ENCODE data around the gene GNB1L. TPM values are rescaled to one million over a fixed set of nuclear protein-coding genes. Genes with fewer than 3 reads are reported as not detected.
A peak's percentile ranks its signal among the peaks of the same experiment; 100 is the strongest.

The GNB1L gene
- total and polyA plus RNA-seq, 9 of the 15 experiments (the other 6 are each of a cell fraction or from before 2014, with no cell fraction given) = 0.56 to 50.5 (median 10.2) TPM

DNA sequence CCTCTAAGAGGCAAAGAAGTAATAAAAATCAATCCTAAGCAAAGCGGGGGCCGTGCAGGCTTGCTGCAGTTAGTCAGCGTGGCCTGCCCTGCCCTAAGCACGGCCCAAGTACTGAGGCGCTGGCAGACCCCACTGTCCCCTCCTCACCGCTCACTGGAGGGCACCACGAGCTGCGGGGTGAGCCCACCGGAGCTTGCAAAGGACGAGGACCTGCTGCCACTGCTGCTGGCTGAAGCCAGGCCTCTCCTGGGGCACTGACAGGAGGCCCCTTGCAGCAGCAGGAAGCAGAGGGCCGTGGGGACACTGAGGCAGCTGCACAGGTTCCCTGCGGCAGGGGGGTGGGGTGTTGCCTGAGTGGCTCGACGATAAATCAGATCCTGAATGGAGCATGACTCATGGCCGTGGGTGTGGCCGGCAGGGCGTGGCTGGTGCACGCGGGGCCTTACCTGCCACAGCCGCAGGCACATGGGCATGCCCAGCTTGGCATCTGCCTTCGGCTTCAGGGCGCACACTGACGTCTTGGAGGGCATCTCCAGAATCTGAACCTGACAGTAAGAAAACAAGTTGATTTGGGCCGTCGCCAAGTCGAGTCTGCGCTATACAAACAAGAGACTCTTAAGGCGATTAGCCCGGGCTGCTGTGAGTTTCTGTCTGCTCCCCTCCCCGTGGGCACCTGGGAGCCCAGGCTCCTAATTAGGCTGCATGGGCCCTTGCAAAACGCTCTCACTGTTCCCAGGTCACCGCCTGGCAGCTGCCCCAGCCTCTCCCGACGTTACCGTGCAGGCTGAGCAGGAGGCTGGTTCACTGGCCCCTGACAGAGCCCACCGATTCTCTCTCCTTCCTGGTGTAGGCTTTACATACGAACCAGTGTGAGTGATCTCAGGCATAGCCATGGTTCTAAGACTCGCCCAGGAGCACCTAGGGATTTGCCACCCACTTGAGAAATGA, 48.2 kb downstream of the GNB1L start (continued):
- peak in 1 of 2 experiments; percentile 67; a peak in 1 of 4 replicates for TF ChIP-seq TEAD1 (CRISPR knock-in tag; IDR thresholded peaks at IDR 0.05)
- TF ChIP-seq ZNF444 (CRISPR knock-in tag; IDR thresholded peaks at IDR 0.05) = no peak
- TF ChIP-seq MYBL2 (IDR thresholded peaks at IDR 0.05; ENCODE audit: low read depth) = no peak
- no peak for TF ChIP-seq MYBL2 (CRISPR knock-in tag; IDR thresholded peaks at IDR 0.05; ENCODE audit: borderline replicate concordance)
- TF ChIP-seq BRD4 (IDR thresholded peaks at IDR 0.05) = no peak
- TF ChIP-seq BCL6 (CRISPR knock-in tag; IDR thresholded peaks at IDR 0.05) = no peak
- peak; percentile 100 for TF ChIP-seq SMARCB1 (IDR thresholded peaks at IDR 0.05; ENCODE audit: insufficient read length, low read depth)
- no peak for TF ChIP-seq ZNF507 (tag; conservative IDR thresholded peaks at IDR 0.05)
- no peak for TF ChIP-seq PHTF2 (CRISPR knock-in tag; IDR thresholded peaks at IDR 0.05)
- TF ChIP-seq, protein P1, sequence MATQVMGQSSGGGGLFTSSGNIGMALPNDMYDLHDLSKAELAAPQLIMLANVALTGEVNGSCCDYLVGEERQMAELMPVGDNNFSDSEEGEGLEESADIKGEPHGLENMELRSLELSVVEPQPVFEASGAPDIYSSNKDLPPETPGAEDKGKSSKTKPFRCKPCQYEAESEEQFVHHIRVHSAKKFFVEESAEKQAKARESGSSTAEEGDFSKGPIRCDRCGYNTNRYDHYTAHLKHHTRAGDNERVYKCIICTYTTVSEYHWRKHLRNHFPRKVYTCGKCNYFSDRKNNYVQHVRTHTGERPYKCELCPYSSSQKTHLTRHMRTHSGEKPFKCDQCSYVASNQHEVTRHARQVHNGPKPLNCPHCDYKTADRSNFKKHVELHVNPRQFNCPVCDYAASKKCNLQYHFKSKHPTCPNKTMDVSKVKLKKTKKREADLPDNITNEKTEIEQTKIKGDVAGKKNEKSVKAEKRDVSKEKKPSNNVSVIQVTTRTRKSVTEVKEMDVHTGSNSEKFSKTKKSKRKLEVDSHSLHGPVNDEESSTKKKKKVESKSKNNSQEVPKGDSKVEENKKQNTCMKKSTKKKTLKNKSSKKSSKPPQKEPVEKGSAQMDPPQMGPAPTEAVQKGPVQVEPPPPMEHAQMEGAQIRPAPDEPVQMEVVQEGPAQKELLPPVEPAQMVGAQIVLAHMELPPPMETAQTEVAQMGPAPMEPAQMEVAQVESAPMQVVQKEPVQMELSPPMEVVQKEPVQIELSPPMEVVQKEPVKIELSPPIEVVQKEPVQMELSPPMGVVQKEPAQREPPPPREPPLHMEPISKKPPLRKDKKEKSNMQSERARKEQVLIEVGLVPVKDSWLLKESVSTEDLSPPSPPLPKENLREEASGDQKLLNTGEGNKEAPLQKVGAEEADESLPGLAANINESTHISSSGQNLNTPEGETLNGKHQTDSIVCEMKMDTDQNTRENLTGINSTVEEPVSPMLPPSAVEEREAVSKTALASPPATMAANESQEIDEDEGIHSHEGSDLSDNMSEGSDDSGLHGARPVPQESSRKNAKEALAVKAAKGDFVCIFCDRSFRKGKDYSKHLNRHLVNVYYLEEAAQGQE (IDR thresholded peaks at IDR 0.05; ENCODE audit: borderline replicate concordance) = peak; percentile 50; the same call in 1 of the 2 replicates
- TF ChIP-seq, protein P1 (CRISPR knock-in tag; IDR thresholded peaks at IDR 0.05; ENCODE audit: low read depth) = no peak
- no peak for TF ChIP-seq ZNF408 (CRISPR knock-in tag; IDR thresholded peaks at IDR 0.05; ENCODE audit: low read depth)
- TF ChIP-seq U2AF1 (optimal IDR thresholded peaks at IDR 0.05; ENCODE audit: low read depth, low read length) = no peak
- TF ChIP-seq MYC (IDR thresholded peaks at IDR 0.05; ENCODE audit: low read depth, low read length) = peak; percentile 93
- peak; percentile 80; the same call in 1 of the 2 replicates for TF ChIP-seq MYC (CRISPR knock-in tag; IDR thresholded peaks at IDR 0.05; ENCODE audit: borderline replicate concordance, low read depth)
- no peak for TF ChIP-seq CBX2 (IDR thresholded peaks at IDR 0.05; ENCODE audit: insufficient read depth, low read length, poor library complexity, severe bottlenecking)
- TF ChIP-seq EP400 (IDR thresholded peaks at IDR 0.05) = no peak
- no peak for TF ChIP-seq DIDO1 (tag; IDR thresholded peaks at IDR 0.05; ENCODE audit: low read depth)
- TF ChIP-seq SMAD1 (IDR thresholded peaks at IDR 0.05; ENCODE audit: low read depth, low read length, partially characterized antibody) = no peak
- TF ChIP-seq SPI1 (IDR thresholded peaks at IDR 0.05; ENCODE audit: borderline replicate concordance, low read depth, low read length) = no peak
- TF ChIP-seq CHD1 (IDR thresholded peaks at IDR 0.05; ENCODE audit: low read length) = peak; percentile 61
- TF ChIP-seq EGR1 (conservative IDR thresholded peaks at IDR 0.05) = peak; percentile 89
